GM10847 (cell line): ENCODE measurements around the gene PHC2.

Source experiments
- POLR2A ChIP-seq: IDR thresholded peaks from 2 replicates; pipeline ENCODE4 v1.6.1; 2011; ENCODE audit not compliant: insufficient read length; ENCODE audit errors: extremely low read depth

The PHC2 gene

DNA sequence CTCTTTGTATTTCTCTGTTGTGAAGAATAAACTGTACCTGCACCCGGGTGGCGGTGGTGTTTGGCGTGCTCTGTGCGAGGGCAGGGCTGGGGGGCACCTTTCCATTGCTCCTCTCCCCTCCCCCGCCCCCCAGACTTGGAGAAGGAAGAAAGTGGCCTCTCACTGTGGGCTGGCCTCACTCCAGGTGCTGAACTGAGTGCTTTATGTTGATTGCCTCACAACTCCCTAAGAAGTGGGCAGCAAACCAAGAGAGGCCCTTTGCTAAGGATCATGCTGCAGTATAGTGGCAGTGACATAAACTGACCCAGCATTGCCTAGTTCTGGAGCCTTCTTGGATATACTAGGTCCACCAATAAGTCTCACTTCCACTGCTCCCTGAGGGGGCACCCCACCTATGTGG lies 130.2 kb downstream of the PHC2 start:
- TF ChIP-seq POLR2A, result no peak

DNA sequence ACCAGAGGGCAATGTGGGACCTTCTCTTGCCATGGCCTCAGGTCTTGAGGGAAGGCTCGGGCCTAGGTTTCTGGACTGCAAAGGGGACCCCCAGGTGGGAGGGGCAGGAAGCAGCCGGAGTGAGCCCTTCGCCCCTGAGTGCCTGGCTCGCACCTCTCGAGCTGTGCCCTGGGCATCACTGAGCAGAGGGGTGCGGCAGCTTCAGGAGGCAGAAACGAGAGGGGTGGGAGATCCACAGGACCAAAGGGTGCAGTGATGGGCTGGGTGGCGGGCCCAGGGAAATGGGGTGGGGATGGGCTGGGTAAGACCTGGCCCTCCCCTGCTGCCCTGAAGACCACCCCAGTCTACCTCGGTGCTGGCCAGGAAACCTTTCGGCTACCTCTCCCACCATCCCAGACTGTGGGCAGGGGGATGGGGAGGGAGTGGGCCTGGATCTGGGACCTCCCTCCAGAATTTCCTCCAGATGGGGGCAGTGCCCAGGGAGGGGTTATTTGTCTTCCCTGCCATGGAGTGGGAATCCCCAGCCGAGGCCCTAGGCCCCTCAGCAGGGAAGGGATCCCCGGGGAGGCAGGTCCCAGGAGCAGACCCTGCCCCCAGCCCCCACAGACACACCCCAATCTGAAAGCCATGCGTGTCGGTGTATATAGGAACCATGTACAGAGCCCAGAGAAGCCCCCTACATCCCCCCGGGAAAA lies 131.3 kb downstream of the PHC2 start:
- TF ChIP-seq POLR2A, result no peak

DNA sequence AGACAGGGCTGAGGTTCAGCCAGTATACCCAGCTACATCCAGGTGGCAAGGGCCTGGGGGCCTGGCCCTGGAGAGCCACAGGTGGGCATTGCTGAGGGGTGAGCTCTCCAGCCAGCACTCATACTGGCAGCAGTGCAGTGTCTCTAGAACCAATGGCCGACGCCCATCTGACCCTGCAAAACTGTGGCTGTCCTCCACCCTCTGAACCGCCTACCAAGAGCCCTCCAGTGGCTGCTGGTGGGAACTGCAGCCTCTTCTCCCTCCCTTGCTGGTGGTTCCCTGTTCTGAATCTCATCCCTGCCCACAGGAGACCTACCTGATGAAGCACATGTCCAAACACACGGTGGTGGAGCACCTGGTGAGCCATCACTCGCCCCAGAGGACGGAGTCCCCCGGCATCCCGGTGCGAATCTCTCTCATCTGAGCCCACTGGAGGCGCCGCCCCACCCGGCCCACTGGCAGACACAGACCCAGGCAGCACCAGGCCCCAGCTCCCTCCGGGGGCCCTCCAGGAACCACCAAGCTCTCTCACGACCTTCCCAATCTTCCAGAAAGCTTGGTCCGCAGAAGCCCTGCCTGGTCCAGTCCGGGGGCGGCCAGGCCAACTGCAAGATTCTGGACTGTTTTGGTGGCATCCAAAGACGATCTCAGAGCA lies 132.1 kb downstream of the PHC2 start:
- TF ChIP-seq POLR2A, result no peak

DNA sequence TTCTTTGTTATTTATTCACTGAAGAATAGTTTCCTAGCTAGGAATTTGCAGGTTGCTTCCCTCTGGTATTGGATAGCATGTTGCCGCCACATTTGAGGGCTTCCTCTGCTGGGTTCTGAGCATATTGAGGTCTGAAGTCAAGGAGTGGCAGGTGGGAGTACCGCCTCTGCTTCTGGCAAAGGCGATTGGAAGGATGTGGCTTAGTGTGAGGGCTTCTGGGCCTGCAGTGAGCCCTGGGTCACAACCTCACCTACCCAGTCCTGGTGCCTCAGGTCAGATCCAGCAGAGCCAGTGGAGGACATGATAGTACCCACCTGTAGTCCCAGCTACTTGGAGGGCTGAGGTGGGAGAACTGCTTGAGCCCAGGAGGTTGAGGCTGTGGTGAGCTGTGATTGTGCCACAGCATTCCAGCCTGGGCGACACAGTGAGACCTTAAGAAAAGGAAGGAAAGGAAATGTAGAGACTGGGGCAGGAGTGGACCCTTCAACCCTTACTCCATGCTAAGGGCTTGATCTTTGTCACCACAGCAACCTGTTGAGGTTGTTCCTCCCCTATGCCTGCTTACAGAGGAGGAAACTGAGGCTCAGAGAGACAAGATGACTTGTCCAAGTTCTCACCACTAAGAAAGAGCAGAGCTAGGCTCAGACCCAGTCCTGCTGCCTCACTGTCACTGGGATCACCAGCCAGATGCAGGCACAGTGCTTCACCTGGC lies 132.8 kb downstream of the PHC2 start:
- TF ChIP-seq POLR2A, result no peak

DNA sequence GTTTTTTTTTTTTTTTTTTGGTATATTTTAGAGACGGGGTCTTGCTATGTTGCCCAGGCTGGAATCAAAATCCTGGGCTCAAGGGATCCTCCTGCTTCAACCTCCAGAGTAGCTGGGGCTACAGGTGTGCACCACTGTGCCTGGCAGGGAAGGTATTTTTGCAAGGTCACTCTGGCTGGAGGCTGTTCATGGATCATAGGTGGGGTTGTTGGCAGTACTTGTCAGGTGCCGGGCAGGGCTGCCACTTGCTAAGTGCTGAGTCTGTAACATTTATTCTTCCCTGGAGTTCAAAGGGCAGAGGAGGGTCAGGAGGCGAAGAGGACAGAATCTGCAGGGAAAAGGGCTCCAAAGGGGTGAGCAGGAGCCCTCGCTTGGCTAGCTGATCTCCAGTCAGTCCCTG lies 134.1 kb downstream of the PHC2 start:
- no peak for TF ChIP-seq POLR2A

DNA sequence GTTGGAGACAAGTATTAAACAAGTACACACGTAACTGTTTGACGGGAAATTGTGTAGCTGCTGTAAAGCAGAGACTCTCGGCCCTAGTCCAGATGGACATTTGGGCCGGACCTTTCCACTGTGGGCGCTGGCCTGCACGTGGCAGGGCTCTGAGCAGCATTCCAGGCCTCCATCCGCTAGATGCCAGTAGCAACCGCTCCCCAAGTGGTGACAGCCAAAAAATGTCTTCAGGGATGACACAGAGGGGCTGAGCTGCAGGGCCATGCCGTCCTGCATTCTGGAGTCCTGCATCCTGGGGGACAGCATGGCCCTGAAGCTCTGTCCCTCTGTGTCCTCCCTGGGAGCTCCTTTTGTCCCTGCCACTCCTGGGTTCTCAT lies 134.8 kb downstream of the PHC2 start:
- TF ChIP-seq POLR2A, result no peak

DNA sequence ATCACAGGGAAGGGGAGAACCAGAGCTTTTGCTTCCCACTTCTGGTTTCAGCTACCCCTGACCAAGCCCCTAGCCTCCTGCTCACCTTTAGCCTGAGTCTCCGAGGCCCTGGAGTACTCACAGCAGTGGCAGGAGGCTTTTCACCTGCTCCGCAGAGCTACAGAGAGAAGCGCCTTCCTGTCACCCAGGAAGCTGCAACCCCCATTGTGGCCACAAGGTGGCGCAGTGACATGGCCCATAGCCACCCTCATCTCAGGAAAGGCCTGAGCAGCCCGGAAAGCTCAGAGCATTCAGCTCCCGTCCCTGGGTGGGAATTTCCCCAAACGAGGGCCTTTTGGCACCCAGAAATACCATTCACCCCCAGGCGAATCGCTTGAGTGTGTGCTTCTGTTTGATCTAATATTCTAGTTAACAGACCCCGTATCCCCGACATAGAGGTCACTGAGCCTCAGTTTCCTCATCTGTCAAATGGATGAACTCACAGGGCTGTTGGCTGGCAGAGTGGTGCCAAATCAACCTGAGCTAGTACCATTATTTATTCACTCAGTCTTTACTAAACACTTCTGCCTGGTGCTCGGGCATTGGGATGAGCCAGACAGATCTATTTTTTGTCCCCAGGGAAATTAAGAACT lies 135.3 kb downstream of the PHC2 start:
- TF ChIP-seq POLR2A, result no peak

DNA sequence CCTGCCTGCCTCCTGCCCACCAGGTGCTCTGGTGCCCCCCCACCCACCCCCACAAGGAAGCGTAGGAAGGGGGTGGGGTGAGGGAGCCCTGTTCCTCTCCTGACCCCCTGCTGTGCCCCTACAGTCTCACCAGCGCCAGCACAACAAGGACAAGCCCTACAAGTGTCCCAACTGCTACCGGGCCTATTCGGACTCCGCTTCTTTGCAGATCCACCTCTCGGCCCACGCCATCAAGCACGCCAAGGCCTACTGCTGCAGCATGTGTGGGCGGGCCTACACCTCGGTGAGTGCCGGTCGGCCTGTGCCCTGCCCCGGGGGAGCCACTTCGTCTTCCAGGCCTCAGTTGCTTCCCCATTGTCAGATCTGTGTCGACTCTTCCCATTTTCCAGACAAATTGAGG lies 135.9 kb downstream of the PHC2 start:
- TF ChIP-seq POLR2A, result no peak

DNA sequence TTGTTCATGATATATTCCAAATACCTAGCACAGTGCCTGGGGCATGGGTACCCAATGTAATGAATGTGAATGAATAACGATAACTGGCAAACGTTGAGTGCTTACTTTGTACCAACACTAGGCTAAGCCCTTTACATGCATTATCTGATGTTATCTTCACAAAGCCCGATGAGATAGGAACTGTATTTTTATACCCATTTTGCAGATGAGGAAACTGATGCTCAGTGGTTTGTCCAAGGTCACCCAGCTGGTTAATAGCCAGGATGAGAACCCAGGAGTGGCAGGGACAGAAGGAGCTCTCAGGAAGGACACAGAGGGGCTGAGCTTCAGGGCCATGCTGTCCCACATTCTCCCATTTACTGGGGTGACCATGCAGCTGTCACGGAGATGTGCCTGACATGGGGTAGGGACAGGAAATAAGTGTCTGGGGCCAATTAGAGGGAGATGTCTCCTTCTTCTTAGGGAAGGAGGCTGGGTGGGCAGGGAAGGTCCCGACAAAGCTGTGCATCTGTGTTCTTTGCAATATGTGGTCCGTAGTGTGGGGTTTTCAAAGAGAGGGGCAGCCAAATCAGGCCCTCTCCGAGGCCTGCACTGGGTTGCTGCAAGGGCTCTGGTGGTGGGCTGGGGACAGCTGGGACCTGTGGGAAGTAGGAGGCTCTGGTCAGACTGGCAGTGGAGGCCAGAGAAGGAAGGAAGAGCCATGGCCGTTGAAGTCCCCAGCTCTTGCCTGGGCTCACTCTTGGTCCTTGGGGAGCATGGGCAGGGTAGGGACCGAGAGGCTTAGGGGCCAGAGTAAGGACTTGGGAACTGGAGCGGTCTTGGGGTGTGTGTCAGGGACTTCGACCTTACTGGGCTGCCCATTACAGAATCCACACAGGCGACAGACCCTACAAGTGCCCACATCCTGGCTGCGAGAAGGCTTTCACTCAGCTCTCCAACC lies 136.6 kb downstream of the PHC2 start:
- TF ChIP-seq POLR2A, result no peak

DNA sequence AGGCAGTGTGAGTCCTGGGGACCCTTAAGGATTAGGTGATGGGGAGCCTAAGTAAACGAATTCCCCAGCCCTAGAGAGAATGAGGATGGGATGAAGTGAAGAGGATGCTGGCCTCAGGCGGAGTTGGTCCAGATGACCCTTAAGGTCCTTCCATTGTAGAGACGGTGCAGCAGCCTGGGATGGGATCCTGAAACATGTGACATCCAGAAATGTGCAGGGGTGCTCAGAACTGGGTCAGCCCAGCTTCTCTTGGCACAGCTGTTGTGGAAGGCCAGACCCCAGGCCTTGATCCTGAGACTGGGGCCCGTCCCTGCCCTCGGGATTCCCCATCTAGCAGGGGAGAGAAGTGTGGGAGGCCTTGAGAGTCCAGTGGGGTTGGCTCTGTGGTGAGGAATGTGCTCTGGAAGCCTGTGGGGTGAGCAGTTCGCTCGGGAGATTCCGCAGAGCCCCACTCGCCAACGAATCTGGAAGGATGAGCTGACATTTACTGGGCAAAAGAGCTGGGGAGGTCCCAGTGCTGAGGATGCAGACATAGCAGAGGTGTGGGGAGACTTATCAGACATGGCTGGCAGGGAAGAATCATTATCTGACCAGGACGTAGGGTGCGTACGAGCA lies 138.1 kb downstream of the PHC2 start:
- no peak for TF ChIP-seq POLR2A

DNA sequence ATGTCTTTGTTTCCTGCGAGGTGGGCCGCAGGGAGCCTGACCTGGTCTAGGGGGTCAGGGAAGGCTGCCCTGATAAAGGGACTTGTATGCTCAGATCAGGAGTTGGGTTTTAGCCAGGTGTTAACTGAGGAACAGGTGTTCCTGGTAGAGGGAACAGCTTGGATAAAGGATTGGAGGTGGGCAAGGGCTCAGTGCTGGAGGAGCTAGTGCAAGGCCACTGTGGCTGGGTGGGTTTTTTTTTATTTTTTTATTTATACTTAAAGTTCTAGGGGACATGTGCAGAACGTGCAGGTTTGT lies 141.1 kb downstream of the PHC2 start:
- TF ChIP-seq POLR2A, result no peak

DNA sequence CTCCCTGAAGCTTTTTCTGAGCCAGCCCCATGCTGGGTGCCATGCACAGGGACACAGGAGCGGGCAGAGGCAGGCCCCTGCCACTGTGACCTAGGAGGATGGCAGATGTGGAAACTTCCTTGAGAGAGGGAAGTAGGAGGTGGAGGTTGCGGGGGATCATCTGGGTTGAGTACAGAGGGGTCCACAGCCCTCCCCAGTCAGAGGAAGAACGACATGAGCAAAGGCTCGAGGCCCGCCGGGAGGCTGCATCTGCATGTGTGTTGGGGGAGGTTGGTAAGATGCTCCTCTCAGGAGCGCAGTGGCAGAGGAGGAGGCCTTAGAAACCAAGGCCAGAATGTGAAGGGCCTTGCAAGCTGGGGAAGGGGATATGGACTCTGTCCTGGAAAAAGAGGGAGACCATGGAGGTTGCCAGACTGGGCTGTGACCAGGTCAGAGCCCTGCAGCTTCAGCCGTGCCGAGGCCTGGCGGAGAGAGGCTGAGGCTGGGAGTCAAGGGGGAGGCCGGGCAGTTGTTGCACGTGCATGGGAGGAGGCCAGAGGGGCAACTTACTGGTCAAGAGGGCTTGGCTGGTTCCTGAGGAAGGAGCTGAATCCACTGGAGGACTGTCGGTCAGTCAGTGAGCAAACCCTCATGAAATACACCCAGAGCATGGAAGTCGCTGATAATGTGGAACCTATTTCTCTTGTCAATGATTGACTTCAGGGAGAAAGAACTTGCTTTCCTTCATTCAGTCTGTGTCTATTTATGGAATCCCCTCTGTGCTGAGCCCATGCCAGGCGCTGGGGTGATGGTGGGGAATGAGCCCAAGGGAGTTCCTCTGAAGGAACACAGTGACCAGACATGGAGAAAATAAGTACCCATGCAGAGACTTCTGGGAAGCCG lies 141.7 kb downstream of the PHC2 start:
- TF ChIP-seq POLR2A, result no peak

DNA sequence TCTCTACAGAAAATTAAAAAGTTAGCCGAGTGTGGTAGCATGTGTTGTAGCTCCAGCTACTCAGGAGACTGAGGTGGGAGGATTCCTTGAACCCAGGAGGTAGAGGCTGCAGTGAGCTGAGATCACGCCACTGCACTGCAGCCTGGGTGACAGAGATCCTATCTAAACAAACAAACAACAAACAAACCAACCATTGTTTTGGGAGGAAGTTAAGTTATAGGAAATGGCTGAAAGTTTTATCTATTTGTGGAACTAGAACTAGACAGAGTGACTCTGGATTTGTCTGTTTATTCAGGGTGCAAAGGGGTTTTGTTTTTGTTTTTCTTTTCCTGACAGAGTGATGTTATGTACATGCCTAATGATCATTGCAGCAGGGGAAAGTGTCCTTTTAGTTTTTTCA lies 143.6 kb downstream of the PHC2 start:
- no peak for TF ChIP-seq POLR2A
